ENCODE data around the gene ANKS6.

Gene ANKS6

GRCh38 chr9:98750364-98751060 is 45.8 kb downstream of the ANKS6 start:
- no peak for DNase-seq
- intact Hi-C loops (cut with DNase I): no loop called here

- intact Hi-C loops (cut with DNase I): no loop called here
- DNase-seq: no peak
Observed at GRCh38 chr9:98747476-98747875, 48.9 kb downstream of the ANKS6 start.

- no peak for DNase-seq
- intact Hi-C loops (cut with DNase I): no loop called here
Observed at GRCh38 chr9:98745470-98745869, 50.9 kb downstream of the ANKS6 start.

GRCh38 chr9:98743818-98744611 is 52.3 kb downstream of the ANKS6 start:
- intact Hi-C loops (cut with DNase I): no loop called here
- DNase-seq: no peak

- intact Hi-C loops (cut with DNase I): no loop called here
- no peak for DNase-seq
Observed at GRCh38 chr9:98743329-98743728, 53.0 kb downstream of the ANKS6 start.

GRCh38 chr9:98742325-98743280 is 53.8 kb downstream of the ANKS6 start:
- no peak for DNase-seq

GRCh38 chr9:98740226-98740881 is 56.0 kb downstream of the ANKS6 start:
- DNase-seq: no peak
- intact Hi-C loops (cut with DNase I): no loop called here

More at GRCh38 chr9:98742325-98743280, 53.8 kb downstream of the ANKS6 start:
- intact Hi-C loops (cut with DNase I): no loop called here

- intact Hi-C loops (cut with DNase I): no loop called here
- DNase-seq: no peak
Observed at GRCh38 chr9:98738741-98739140, 57.6 kb downstream of the ANKS6 start.

GRCh38 chr9:98736226-98736625 is 60.1 kb downstream of the ANKS6 start:
- intact Hi-C loops (cut with DNase I): no loop called here
- no peak for DNase-seq

GRCh38 chr9:98732801-98733200 is 63.6 kb downstream of the ANKS6 start:
- intact Hi-C loops (cut with DNase I): no loop called here
- no peak for DNase-seq

- intact Hi-C loops (cut with DNase I): no loop called here
- no peak for DNase-seq
Observed at GRCh38 chr9:98732091-98732490, 64.3 kb downstream of the ANKS6 start.

- intact Hi-C loops (cut with DNase I): no loop called here
- DNase-seq: no peak
Observed at GRCh38 chr9:98730871-98731270, 65.5 kb downstream of the ANKS6 start.

- intact Hi-C loops (cut with DNase I): no loop called here
- DNase-seq: no peak
Observed at GRCh38 chr9:98728500-98728899, 67.9 kb downstream of the ANKS6 start.

- no peak for DNase-seq
- intact Hi-C loops (cut with DNase I): no loop called here
Observed at GRCh38 chr9:98727428-98727827, 68.9 kb downstream of the ANKS6 start.

- DNase-seq: peak in 17 of 42 donors; percentile 19 to 60 (median 36)
- intact Hi-C loops (cut with DNase I): no loop called here
Observed at GRCh38 chr9:98726735-98727134, 69.6 kb downstream of the ANKS6 start.

- intact Hi-C loops (cut with DNase I): no loop called here
- no peak for DNase-seq
Observed at GRCh38 chr9:98724810-98725530, 71.4 kb downstream of the ANKS6 start.

GRCh38 chr9:98721643-98722042 is 74.7 kb downstream of the ANKS6 start:
- intact Hi-C loops (cut with DNase I): no loop called here
- DNase-seq: no peak

- intact Hi-C loops (cut with DNase I): no loop called here
- DNase-seq: no peak
Observed at GRCh38 chr9:98720402-98720801, 76.0 kb downstream of the ANKS6 start.
